ENCODE data around the gene APOL3. TPM values are rescaled to one million over a fixed set of nuclear protein-coding genes. Genes with fewer than 3 reads are reported as not detected.

Gene APOL3, protein sequence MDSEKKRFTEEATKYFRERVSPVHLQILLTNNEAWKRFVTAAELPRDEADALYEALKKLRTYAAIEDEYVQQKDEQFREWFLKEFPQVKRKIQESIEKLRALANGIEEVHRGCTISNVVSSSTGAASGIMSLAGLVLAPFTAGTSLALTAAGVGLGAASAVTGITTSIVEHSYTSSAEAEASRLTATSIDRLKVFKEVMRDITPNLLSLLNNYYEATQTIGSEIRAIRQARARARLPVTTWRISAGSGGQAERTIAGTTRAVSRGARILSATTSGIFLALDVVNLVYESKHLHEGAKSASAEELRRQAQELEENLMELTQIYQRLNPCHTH
- 0.45 TPM in 1 of 5 replicates, not detected in the others for total RNA-seq (2022; extraction: Qiagen RNA extraction; ENCODE audit: low read depth)

DNA sequence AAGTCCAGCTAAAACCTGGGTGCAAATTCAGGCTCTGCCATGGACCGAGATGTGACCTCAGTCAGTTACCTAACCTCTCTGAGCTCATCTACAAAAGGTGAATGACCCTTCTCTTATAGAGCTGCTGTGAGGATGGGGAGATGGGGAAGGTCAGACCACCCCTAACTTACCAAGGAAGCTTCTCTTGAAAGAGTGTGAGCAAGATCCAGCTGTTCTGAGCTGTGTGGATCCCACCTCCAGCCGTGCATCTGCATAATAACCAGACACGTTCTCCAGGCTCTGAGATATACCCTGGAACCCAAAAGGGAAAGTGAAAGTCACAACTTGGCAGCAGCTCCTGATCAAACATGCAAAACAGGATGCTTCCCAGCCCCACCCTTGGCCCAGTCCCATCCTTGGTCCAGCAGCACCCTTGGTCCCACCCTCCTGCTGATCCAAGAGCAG is at the start of gene APOL3:
APOL3 (minus strand) TSS at position 257 of the 444 bp plus-strand sequence. CDS start 11,700 bp downstream, outside the sequence.

DNA sequence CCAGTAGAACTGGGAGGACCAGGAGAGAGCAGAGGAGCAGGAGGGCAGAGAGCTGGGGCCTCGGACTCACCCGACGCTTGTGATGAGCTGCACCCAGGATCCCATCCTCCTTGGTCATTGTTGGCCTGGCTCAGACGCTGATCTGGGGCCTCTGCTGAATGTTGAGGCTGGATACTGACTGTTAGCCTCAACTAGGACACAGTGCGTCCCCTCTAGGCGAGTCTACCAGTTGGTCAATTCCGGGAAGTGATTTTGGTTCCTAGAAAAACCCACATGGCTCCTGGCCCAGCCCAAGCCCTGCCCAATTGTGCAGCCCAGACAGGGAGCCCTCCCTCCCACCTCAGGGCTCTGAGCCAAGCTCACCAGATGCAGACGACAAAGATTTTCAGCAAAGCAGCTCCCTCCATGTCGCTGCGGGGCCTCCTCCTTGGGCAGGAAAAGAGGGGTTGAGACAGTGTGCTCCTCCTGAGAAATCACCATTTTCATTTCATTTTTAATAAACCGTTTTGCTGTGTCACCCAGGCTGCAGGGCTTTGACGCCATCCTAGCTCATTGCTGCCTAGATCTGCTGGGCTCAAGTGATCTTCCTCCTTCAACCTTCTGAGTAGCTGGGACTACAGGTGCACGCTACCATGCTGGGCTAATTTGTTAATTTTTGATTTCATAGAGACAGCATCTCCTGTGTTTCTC is 41.2 kb upstream of the APOL3 start, which contains the start of gene APOL4:
APOL4 (minus strand) TSS at position 180 of the 690 bp plus-strand sequence; CDS start at position 105, 75 bp downstream.

Other genes with a start within 250 kb of the APOL3 start
- 27.8 to 34.8 TPM (median 31.5 TPM) in 5 replicates for gene RBFOX2, start 131.9 kb downstream of the APOL3 start, total RNA-seq (2022; extraction: Qiagen RNA extraction; ENCODE audit: low read depth)
- not detected in 5 replicates for gene APOL4, start 41.1 kb upstream of the APOL3 start, total RNA-seq (2022; extraction: Qiagen RNA extraction; ENCODE audit: low read depth)
- 27.3 to 34.3 TPM (median 32.1 TPM) in 5 replicates for gene APOL2, start 78.8 kb upstream of the APOL3 start, total RNA-seq (2022; extraction: Qiagen RNA extraction; ENCODE audit: low read depth)
- 9.4 to 11.9 TPM (median 9.7 TPM) in 5 replicates for gene APOL1, start 92.4 kb upstream of the APOL3 start, total RNA-seq (2022; extraction: Qiagen RNA extraction; ENCODE audit: low read depth)
- gene MYH9, start 227.2 kb upstream of the APOL3 start, total RNA-seq (2022; extraction: Qiagen RNA extraction; ENCODE audit: low read depth) = 166 to 193 TPM (median 184 TPM) in 5 replicates